OCI-LY3 (cell line): ENCODE data around the gene SVOPL.

Experiments used
- CTCF ChIP-seq: fragments of 200-600, 300-600 bp; sonication (generic); IDR thresholded peaks from 2 replicates; pipeline ENCODE4 v1.5.1; 2014; ENCODE audit warnings: antibody characterized with exemption, low read length, low read depth
- EZH2phosphoT487 ChIP-seq: fragments of 200-600 bp; shearing (Covaris generic); IDR thresholded peaks from 2 replicates; pipeline ENCODE4 v1.6.1; 2018; ENCODE audit warnings: antibody characterized with exemption, mixed run types, low read depth

GRCh38 chr7:138632384-138632783, 68.8 kb downstream of the SVOPL start:
- TF ChIP-seq CTCF (no peak), EZH2phosphoT487 (no peak)
